ENCODE measurements around the gene IGF2BP2.

- TF ChIP-seq CTCF (IDR thresholded peaks at IDR 0.05; ENCODE audit: control extremely low read depth in 1 of 3, insufficient read depth in 1 of 3, low read depth in 1 of 3, low read length in 3 of 3), result no peak
- no peak for TF ChIP-seq YY1 (IDR thresholded peaks at IDR 0.05; ENCODE audit: low read depth, low read length)
- no peak for TF ChIP-seq FOSL1 (IDR thresholded peaks at IDR 0.05; ENCODE audit: insufficient read depth, low read depth, low read length)
- no peak for TF ChIP-seq ZNF274 (IDR thresholded peaks at IDR 0.05; ENCODE audit: borderline replicate concordance, extremely low read depth, low read length)
- TF ChIP-seq SIN3A (conservative IDR thresholded peaks at IDR 0.05 in 1 of 2, IDR thresholded peaks at IDR 0.05 in 1 of 2; ENCODE audit: low read depth in 1 of 2, low read length in 2 of 2), result no peak
- no peak for TF ChIP-seq NRF1 (IDR thresholded peaks at IDR 0.05; ENCODE audit: low read depth, low read length)
- no peak for TF ChIP-seq SP2 (IDR thresholded peaks at IDR 0.05; ENCODE audit: low read length)
- no peak for TF ChIP-seq CHD2 (IDR thresholded peaks at IDR 0.05; ENCODE audit: low read length)
- TF ChIP-seq KDM1A (IDR thresholded peaks at IDR 0.05; ENCODE audit: borderline replicate concordance, low read length), result no peak
These were observed 184.5 kb downstream of the IGF2BP2 start for GRCh38 chr3:185640308-185640707.

Measured in H1 (cell line).